Stimulated activated CD4-positive, alpha-beta T cell treated with anti-CD3 and anti-CD28 coated beads, Interleukin-15, amount 100 ng/mL, for 1 hour (primary cell): ENCODE results near the gene LACC1.

Experiments
- DNase-seq, 2 donors: peaks; one replicate each; pipeline ENCODE4 v3.0.0-alpha.2; 2020; ENCODE audit warnings: low read depth in 1 of 2, low spot score in 1 of 2

LACC1 gene

DNA sequence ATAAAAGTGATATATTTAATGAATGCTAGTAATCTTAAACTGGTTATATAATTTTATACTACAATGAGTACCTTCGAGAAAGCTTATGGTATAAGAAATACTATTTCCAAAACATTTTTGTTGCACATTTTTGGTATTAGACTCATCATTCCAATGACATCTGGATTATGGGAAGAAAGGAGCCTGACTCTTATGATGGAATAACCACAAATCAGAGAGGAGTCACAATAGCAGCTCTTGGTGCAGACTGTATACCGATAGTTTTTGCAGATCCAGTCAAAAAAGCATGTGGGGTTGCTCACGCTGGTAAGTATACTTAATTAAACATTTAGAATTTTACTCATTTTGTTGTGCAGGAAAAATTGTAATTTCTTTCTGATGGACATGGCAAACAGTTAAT, 3.9 kb downstream of the LACC1 start:
- no peak for DNase-seq

DNA sequence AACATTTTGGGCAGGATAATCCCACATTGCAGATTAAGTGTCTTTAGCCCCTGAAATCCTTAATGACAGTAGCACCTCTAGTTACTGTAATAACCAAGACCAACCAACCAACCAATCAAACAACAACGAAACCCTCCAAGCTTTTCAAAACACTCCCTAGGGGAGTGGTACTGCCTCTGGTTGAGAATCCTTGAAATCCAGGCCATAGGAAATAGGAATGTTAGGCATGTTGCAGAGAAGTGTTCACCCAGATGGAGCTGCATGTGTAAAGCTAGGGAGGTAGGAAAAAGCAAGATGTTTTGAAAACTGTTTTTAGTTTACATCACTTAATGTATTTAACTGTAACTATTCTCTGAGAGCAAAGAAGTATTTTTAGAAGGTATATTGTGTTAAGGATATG, 4.5 kb downstream of the LACC1 start:
- no peak for DNase-seq

DNA sequence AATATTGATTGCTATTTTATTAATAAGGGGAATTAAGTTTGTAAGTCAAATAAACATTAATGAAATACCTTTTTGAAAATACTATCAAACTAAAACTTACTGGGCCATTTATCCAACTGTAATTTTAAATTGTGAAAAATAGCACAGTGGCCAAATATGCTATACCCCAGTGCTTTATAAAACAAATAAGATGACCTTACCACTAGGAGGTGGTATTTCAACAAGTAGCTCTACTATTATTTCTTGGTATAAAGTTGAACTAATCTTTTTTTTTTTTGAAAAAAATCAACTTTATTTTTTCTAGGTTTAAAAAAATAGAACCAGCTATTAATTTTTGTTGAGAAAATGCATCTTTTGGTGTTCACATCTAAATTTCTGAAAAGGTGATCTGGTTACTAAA, 14.7 kb downstream of the LACC1 start:
- DNase-seq: no peak

DNA sequence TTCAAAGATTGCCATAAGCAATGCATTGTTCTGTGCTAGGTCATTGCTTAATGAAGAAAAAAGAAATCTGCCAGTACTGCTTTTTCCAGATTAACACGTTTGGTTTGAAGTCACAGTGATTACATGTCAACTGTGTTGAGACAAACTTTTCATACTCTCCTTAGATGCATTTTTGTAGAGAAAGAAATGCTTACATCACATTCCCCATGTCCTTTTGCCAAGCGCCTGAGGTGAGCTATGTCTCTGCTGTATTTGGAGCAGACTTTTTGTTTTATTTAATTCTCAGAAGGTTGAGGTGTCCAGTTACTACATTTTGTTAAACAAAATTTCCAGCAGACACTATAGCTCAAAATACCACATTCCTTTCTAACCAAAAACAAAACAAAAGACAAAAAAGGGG, 16.2 kb downstream of the LACC1 start:
- no peak for DNase-seq

DNA sequence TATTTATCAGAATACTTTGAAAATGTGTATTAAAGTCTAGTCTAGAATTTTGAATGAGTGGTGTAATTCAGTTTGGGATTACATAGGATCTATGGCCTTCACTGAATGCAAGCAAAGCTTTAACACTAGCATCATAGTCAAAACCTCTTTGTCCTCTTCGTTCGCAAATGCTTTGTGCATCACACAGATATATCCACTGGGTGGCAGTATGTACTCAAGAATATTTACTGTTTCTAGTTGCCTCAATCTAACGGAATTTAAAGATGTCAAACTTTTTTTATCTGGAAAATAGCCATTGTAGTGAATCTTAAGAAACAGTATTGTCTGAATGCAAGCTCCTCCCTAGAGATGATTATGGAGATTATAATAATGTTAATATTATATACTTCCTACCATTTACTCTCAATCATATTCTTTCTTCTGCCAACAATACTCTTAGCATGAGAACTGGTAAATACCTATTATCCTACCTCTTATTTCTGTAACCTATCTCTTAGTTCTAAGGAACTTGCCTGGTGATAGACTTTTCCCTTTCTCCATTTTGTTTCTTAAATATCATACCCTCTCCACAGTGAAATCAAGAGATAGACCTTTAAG, 25.8 kb downstream of the LACC1 start:
- no peak for DNase-seq

DNA sequence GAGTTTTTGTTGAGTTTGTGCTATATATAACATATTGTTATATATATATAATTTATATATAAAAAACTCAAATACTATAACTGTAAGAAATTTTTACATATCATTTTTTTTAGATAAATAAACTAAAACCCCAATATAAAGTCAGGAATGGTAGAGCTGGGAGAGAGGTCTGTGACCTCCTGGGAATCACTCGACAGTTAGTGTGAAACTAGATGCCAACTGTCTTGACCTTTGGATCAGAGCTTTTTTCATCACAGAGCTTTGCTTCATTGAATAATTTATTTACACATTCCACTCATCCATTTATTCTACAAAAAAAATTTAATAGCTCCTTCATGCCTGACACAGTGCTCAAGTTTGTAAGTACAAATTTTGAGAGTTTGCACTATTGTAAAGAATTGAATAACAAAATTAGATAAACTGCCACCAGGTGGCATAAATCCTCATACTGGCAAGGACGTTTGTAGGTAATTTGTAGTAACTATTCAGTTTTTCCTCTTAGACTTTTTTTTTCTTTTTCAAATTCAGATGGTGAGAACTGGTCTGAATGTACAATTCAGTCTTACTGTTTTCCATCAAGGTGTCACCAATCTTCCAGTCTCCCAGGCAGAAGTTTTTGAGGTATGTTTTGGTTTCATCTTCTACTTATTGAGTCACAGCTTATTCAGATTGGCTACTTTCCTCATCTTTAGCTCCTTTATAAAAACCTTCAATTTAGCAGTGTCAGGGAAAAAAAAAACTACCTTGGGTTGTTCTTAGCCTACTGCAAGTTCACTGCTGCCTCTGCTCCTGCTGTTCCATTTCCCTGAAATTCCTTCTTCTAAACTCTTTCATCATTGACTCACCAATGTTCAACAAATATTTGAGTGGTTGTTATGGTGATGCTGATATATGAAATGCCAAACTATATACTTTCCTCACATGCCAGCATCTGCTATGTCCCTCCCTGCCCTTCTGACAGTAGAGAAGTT, 28.7 kb downstream of the LACC1 start:
- DNase-seq: no peak

DNA sequence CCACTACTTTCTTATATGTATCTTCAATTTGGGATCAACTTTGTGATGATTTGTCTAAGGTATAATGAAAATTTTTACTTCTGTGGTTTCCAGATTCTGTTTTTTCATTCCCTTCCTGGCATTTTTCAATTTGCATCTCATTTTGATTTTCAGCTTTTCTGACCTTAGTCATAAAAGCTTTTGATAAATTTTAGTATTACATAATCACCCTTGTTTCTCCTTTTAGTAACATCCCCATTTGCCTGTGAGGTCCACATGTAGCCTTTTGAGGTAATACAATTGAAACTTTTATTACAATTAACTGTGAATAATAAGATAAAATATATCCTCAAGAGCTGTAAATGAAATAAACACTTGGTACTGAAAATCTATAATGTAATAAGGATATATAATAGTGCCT, 31.2 kb downstream of the LACC1 start:
- DNase-seq: no peak

DNA sequence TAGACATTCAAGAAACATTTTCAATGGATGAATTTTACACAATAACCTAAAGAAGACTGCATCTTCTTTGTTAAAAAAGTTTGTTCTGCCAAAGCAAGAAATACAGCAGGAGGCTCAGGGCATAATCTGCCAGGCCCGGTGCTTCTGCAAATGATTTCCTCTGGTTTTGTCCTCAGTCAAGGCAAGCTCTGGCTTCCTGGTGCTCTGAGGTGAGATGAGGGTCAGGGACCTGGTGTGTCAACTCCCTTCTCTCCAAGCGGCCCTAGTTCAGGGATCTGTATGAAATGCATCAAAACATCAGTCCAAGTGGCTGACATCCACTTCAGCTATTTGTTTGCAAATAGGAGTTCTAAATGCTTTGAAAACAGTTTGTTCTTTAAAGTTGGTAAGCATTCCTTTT, 31.6 kb downstream of the LACC1 start:
- DNase-seq: no peak

DNA sequence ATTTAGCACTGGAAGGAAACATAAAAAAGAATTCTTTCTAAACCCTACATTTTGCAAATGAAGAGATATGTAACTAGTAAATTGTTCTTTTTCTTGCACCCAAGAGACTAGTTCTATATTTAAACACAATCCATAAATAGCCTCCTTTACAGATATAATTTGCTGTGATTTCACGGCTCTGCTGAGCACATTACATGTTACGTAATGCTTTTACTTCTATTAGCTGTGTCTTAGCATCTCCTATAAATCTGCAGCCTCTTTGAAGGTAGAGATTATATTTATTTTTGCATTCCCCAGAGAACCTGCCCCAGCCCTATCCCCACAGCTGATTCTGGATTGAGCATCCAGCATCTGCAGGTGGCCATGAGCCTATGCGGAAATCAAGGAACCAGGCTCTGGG, 32.2 kb downstream of the LACC1 start:
- DNase-seq: no peak

DNA sequence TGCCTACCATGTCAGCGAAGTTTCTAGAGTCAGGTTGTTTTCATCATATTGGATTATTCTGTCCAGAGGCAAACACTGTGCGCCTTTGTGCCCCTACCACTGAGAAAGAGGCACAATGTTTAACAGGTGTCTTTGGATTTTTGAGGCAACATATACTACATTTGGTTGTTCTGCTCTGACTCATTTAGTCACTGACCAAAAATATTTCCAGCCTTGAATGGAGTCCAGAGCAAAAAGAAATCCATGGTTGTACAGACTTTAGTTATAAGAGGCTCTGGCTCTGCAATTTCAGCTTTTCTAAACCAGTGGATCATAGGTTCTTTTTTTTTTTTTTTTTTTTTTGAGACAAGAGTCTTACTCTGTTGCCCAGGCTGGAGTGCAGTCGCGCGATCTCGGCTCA, 35.7 kb downstream of the LACC1 start:
- no peak for DNase-seq

DNA sequence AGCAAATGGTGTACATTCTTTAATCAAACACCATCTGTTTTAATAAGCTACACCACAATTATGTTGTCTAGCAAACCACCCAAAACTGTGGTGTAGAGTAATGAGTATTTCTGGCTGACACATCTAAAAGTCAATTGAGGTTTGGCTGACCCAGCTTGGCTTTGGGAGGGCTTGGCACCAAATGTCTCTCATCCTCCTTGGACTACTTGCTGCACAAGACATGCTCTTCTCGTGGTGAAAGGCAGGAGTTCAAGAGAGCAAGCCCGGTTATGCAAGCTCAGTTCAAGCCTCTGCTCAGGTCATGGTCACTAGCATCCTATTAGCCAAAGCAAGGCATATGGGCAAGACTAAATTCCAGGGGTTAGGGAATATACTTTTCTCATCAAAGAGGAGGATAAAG, 37.1 kb downstream of the LACC1 start:
- no peak for DNase-seq

DNA sequence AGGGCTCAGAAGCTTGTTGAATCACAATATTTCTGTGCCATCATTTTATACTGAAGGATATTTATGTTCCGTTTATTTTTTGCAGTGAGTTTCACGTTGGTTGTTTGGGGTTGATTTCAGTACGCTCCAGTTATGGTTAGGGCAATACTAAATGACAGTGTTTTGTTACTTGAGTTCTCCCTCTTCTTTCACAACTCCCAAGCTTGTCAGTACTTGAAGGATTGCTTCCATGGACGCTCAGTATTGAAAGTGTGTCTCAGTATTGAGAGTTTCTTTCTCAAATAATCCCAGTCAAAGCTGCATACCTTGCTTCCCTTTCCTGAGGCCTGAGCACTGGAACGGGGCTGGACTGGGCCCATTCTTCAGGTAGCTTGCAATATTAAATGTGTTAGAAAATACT, 38.9 kb downstream of the LACC1 start:
- no peak for DNase-seq

DNA sequence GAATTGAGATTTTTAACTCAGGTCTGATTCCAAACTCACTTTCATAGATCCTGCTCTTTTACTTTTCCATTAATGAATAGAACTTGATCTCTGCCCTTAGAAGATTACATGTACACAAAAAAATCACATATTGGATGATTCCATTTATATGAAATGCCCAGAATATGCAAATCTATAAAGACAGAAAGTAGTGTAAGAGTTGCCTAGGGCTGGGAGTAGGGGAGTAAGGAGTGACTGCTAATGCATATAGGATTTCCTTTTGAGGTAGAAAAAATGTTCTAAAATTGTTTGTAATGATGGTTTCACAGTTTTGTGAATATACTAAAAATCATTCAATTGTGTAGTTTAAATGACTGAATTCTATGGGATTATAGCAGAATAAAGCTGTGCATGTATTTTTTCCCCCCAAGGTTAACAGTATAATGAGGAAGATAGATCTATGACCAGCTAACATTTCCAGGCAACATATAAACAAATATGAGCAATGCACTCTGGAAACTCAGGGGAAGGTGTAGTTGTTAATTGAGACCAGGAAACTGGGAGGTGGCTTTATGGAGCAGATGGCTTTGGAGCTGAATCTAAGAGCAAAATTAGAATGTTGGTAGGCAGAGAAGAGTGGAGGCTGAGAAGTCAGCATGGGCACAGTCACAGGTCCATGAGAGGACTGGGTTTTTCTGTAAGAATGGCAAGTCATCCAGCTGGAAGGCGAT, 41.4 kb downstream of the LACC1 start:
- DNase-seq: no peak

DNA sequence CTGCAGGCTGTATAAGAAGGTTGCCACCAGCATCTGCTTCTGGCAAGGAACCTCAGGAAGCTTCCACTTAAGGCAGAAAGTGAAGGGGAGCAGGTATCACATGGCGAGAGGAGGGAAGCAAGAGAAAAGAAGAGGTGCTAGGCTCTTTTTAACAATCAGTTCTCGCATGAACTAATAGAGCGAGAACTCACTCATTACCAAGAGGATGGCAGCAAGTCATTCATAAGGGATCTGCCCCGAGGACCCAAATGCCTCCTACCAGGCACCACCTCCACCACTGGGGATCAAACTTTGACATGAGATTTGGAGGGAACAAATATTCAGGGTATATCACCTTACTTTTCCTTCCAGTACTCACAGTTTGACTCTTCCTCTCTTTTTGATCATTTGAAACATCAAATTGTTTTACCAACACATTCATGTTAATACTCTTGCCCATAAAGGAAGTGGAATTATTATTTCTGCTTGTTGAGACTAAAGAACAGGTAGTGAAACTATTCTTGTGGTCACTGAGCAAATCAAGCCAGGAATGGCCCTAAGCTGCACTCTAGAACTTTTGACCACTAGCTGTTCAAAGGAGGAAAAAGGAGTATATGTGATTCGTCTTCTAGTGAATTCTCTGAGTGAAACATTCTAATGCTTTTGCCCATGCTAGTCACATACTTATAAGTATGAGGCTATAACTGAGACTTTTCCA, 45.0 kb downstream of the LACC1 start:
- DNase-seq: no peak

DNA sequence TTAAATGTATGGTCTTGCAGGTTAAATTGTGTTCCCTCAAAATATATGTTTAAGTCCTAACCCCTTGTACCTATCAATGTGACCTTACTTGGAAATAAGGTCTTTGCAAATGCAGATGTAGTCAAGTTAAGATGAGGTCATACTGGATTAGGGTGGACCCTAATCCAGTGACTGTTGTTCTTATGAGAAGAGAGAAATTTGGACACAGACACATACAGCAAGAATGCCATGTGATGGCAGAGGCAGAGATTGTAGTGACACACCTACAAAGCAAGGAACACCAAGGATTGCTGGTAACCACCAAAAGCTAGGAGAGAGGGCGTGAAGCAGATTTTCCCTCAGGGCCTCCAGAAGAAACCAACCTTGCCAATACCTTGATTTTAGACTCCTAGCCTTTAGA, 50.2 kb downstream of the LACC1 start:
- no peak for DNase-seq

DNA sequence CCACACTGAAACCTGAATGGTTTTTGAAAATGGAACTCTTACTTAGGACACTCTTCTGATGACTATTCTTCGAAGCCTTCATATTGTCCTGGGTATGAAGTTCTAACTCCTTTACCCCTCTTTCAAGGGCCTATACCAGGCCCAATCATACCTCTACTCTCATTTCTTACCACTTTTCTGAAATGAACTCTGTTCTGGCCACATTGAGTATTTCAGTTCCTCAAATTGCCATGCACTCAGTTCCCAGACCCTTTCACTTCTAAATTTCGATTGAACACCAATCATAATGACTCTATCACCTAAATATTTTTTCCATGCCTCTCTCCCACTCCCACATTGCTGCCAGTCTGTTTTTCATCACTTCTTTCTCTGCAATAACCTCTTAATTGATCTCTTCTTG, 53.7 kb downstream of the LACC1 start:
- no peak for DNase-seq

DNA sequence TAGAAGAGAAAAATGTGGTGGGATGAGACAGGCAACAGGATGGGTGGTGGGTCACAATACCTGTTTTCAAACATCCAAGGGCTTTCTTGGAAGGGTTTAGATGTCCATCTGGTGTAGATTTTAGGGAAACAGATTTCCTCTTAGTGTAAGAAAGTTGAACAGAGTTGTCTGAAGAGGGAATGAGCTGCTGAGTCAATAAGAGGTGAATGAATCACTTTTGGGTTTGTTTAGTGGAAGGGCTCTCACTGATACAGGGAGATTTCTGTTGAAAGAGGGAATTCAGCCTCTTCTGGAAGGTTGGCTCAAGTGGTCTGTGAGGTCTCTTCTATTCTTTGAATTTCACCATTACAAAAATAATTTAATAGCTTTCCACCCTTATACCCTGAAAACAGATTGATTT, 54.6 kb downstream of the LACC1 start:
- DNase-seq: no peak

DNA sequence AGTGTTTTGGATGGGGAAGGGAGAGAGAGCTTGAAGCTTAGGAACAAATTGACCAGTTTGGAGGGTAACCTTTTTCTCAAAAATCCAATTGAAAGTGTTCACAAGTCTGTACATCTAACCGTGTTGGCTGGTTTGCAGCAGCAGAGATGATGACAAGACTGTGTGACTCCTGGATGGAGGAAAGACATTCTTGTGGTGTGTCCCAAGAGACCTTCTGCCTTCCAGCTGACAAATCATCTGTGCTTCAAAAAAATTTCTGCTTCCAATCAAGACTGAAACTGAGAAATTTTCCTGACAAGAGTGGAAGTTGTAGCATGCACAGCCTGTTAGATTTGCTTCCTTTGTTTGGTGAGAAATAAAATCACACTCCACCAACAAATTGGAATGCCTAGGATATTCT, 56.2 kb downstream of the LACC1 start:
- no peak for DNase-seq

DNA sequence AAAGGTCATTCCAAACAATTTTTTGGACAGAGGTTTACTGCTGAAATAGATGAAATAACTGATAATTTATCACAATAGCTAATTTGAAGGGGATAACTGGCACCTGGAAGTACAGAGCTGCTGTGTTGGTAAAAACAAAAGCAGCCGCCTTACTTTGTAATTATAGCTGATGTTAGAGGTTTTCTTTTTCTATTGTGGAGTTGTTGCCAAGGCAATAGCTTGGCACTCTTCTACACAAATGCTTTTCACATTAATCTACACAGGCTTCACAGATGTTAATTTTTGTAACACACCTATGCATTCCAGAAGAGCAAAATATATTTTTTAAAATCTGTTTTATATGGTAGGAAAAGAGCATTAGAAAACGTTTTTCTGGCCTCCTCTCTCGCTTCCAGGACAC, 56.9 kb downstream of the LACC1 start:
- no peak for DNase-seq

DNA sequence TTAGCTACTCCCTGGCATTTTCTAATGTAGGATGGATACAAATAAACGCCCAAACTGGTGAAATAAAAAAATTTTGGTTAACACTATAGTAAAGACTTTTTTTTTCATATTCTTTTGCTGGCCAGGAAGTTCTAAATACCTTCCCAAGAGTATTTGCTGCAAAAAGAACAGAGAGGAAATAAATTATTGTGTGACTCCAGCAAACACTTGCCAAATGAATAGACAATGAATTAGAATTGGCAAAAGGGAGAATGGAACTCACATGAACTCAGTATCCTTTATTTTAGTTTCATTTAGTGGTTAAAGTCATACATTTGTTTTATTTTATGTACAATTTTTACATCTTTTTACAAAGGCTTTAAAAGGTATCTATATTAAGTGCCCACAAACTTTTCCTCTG, 58.1 kb downstream of the LACC1 start:
- no peak for DNase-seq

DNA sequence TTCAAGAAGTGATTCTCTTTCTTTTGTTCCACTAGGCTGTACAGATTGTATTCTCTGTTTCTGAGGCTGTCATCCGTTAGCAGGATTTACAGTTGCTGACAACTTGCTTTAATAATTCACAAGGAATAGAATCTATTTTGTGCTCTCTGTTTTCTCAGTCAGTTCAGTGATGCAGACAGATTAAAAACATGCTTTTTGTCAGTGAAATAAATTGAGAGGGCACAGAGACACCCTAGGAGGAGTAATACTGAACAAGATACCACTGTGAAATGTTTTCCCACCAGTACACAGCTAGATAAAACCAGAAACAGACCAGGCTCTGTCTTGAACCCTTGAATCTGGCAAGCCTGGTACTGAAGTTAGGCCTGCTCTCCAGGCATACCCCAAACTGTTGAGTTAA, 58.7 kb downstream of the LACC1 start:
- DNase-seq: no peak

DNA sequence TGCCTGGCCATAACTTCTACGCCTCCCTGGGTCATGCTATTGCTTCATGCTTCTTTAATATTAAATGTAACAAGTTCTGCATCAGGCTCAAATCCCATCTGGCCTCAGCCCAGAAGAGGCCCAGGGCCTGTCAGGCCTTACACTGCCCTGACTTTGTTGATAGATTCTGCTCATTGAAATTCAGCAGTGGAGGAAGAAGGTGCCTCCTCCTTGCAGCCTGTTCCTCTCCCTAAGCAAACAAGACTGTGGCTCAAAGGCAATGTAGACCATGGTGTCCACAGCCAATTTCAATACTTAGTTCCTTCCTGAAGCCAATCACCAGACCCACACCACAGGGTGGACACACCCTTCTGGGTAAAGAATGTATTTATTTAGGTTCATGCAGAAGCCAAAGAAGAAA, 59.4 kb downstream of the LACC1 start:
- DNase-seq: no peak
